Measurements from ENCODE around the gene G6PD.
"Not testable (repeated sequence)": the region's sequence is repeated elsewhere in the genome, so short reads cannot be mapped to it uniquely, and the experiment has no call there.

Gene G6PD
- 22.6 to 107 (median 36.8) reads per million in 3 experiments for total RNA-seq

- DNase-seq: peak; percentile 82
Observed at GRCh38 chrX:154546354-154547244, at the start of gene G6PD. G6PD (minus strand) TSS chrX:154546846; CDS start chrX:154546155, 691 bp downstream.

- no peak for DNase-seq
Observed at GRCh38 chrX:154595559-154596249, 49.1 kb upstream of the G6PD start.

- DNase-seq: no peak
Observed at GRCh38 chrX:154594491-154594890, 47.8 kb upstream of the G6PD start.

DNA sequence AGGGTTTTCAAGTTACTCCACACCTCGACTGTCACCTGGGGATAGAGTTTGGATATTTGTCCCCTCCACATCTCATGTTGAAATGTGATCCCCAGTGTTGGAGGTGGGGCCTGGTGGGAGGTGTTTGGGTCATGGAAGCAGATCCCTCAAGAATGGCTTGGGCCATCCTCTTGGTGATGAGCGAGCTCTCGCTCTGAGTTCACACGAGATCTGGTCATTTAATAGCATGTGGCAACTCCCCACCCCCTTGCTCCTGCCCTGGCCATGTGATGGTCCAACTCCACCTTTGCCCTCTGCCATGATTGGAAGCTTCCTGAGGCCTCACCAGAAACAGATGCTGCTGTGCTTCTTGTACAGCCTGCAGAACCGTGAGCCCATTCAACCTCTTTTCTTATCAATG, 46.6 kb upstream of the G6PD start:
- no peak for DNase-seq

DNA sequence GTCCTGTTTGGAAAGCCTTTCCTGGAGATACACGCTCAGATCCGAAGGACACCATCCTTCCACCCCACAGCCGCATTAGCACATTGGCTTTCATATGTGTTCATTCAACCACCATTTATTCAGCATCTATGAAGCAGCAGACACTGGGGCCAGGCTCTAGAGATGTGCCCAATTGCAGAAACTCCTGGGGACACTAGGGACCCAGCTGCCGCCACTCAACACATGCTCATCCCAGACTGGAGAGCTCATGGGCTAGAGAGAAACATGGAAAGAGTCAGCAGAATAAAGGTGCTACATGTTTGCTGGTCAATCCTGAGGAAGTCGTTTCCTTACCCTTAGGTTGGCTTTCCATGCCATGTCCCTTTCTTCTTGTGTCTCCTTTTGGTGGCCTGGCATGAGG, 45.9 kb upstream of the G6PD start:
- no peak for DNase-seq

DNA sequence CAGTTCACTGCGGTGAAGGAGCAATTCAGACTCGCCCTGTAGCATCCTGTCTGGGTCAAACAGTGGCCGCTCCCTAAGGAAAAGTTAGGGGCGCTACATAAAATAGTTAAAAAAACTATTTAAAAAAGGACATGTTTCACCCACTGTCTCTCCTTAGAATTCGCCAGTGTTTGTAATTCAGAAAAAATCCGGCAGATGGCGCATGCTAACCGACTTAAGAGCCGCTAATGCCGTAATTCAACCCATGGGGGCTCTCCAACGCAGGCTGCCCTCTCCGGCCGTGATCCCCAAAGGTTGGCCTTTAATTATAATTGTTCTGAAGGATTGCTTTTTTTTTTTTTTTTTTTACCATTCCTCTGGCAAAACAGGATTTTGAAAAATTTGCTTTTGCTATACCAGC, 43.8 kb upstream of the G6PD start:
- not testable (repeated sequence) for DNase-seq

GRCh38 chrX:154584585-154585183, 38.0 kb upstream of the G6PD start, which contains the start of gene CTAG1A:
CTAG1A (plus strand) TSS chrX:154585133; CDS start chrX:154585207, 74 bp downstream.
- DNase-seq: not testable (repeated sequence)

GRCh38 chrX:154582994-154583393, 36.3 kb upstream of the G6PD start:
- not testable (repeated sequence) for DNase-seq

- not testable (repeated sequence) for DNase-seq
Observed at GRCh38 chrX:154575076-154575475, 28.4 kb upstream of the G6PD start.

DNA sequence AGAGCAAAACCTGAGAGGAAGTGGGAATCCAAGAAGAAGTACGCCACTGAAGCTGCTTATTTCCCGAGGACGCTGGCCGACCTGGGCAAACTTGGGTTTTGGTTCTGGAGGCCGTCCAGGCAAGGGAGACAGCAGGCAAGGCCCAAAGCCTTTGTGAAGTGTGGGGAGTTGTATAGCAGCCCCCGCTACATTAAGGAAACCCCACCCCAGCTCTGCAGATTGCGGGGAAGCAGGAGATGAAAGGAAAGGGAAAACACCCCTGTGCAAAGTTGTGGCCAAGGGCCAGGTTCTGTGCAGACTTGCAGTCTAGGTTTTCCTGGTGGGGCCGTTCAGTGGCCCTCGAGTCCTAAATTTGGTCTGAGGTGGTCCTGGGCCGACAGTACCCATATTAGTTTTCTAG, 26.4 kb upstream of the G6PD start:
- not testable (repeated sequence) for DNase-seq

DNA sequence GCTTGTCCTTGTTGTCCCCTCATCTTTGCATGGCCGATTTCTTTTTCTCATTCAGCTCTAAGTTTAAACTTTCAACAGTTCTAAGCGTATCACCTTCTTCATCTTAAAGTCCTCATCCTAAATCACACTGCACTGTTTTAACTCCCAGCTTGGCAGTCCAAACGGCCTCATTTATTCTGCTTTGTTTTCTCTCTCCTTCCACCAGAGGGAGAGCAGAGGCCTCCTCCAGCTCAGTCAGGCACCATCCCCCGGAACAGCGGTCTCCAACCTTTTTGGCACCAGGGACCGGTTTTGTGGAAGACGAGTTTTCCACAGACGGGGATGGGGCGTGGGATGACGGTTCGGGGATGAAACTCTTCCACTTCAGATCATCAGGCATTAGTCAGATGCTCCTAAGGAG, 23.7 kb upstream of the G6PD start:
- DNase-seq: not testable (repeated sequence)

GRCh38 chrX:154562295-154562694, 15.6 kb upstream of the G6PD start:
- not testable (repeated sequence) for DNase-seq

DNA sequence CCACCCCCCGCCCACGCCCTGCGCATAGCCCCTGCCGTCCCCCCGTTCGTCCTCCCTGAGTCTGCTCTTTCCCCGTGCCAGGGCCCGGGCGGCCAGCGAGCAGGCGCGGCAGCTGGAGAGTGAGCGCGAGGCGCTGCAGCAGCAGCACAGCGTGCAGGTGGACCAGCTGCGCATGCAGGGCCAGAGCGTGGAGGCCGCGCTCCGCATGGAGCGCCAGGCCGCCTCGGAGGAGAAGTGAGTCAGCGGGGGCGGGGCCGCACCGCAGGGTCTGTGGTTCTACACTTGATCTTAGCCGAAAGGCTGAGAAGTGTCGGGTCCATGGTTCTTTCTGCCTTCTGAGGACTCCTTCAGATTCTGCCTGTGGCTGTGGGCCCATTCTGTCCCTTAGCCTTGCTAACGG, 13.7 kb upstream of the G6PD start:
- DNase-seq: not testable (repeated sequence)

DNA sequence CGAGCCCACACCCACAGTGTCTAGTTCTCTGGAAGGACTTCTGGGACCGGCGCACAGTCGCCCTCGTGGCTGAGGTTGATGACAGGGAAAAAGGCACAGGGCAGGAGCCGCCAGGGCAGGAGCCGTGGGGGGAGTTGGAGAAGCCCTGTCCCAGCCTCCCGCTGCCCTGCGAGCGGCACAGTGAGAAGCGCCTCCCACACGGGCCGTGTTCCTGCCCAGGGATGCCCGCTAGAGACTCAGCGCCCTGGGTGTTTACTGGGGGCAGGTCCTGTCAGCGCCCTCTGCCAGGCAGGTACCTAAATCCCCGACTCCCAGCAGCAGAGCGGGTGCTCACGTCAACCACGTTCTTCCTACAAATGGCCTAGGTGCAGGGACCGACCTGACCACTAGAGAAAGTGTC, 12.2 kb upstream of the G6PD start:
- not testable (repeated sequence) for DNase-seq

DNA sequence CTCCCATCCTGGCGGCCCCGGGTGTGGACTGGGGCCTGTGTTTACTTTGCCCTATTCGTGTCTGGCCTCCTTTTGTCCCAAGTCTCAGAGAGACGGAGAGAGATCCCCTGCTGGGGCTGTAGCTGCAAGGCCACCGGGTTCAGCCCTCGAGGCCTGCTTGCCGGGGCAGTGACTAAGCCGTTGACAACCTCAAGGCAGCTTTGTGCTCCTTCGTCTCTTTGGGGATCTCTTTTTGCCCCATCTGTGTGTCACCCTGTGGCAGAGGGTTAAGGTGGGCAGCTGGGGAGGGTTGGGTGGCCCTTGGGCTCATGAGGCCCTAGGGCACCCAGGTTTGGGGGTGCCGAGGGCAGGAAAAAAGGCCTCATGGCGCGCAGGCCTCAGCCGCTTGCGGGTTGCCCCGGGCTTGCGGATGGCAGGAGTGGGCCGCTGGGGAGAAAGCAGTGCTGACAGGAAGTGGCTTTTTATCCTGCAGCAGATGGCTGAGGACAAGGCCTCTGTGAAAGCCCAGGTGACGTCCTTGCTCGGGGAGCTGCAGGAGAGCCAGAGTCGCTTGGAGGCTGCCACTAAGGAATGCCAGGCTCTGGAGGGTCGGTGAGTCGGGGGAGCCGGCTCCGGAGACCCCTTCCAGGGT, 11.5 kb upstream of the G6PD start:
- DNase-seq: not testable (repeated sequence)

GRCh38 chrX:154552112-154552806, 5.6 kb upstream of the G6PD start:
- not testable (repeated sequence) for DNase-seq

GRCh38 chrX:154549766-154550165, 3.1 kb upstream of the G6PD start:
- no peak for DNase-seq

GRCh38 chrX:154548028-154548316, 1.3 kb upstream of the G6PD start:
- DNase-seq: no peak

DNA sequence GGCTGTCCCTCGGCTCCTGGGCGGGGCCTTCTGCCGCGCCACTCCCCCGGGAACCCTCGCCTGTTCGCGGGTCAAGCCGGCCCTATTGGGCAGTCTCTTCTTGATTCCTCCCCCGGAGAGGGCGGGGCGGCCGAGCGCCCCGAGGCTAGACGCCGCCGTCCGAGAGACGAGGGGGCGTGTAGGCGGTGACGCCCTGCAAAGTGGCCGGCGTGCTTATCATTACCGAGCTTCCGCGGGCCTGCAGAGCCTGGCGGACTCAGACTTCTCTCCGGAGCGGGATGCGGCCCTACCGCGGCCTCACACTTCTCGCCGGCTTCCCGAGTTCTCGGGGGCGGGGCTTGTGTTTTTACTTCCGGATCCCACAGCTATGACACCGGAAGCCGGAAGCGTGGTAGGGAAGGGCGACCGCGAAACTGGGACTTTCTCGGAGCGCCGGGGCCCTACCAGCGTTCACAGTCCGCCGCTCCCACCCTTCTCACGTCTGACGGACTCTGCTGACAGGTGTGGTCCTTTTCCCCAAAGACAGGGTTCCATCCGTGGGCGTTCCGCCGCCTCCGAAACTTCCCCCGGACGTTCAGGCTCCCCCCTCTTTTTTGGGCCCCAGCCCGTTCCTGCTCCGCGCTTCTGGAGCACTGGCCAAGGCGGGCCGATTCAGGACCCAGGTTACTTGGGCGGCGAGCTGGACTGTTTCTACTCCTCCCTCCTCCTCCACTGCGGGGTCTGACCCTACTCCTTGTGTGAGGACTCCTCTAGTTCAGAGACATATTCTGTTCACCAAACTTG, 790 bp upstream of the G6PD start, which contains the start of gene IKBKG:
IKBKG (plus strand) TSS at position 376 of the 783 bp plus-strand sequence. CDS start 4,383 bp downstream, outside the sequence.
- peak; percentile 89 for DNase-seq

GRCh38 chrX:154545673-154546274, 872 bp downstream of the G6PD start:
- DNase-seq: no peak

All from central memory CD4-positive, alpha-beta T cell (primary cell).